ENCODE data around the gene MTREX. TPM values are rescaled to one million over a fixed set of nuclear protein-coding genes. Genes with fewer than 3 reads are reported as not detected.
A peak's percentile ranks its signal among the peaks of the same experiment; 100 is the strongest.

The MTREX gene
- total and polyA plus RNA-seq, 2 donors (not counting 1 experiment from before 2014, with no cell fraction given): 7.9 to 94.0 TPM

GRCh38 chr5:55324006-55324405 lies 16.2 kb downstream of the MTREX start:
- ChIA-PET POLR2A (no interaction called here), CTCF (interaction anchor here (0.6 to 1.4 kb wide), 3 partner anchors 20 to 85 kb away, joined by 3 to 5 read pairs (median 3); no protein-coding TSS in a partner anchor)
- H3K36me3 ChIP-seq (replicated peaks in 1 of 2; ENCODE audit: control extremely low read depth in 1 of 2, control insufficient read depth in 1 of 2, extremely low read depth in 1 of 2, insufficient read depth in 2 of 2, low read length in 1 of 2): peaks cover 5 to 18% of the 10 kb centered on the region in 2 experiments
- DNase-seq (no peak), ATAC-seq (ENCODE audit: low read depth) (no peak)
- peaks cover 5% of the 10 kb centered on the region for H4K20me1 ChIP-seq (ENCODE audit: control insufficient read depth, insufficient read depth, low read length, poor library complexity, severe bottlenecking)
- Mint-ChIP-seq H3K27me3 (no peaks in the 10 kb centered on the region), H3K4me1 (peaks cover 10% of the 10 kb centered on the region), H3K9me3 (ENCODE audit: insufficient read depth) (no peaks in the 10 kb centered on the region), H3K27ac (no peak overlapping the region), H3K4me3 (no peak overlapping the region)
- H3K9ac ChIP-seq (ENCODE audit: low read length): no peak overlapping the region
- intact Hi-C loops (cut with micrococcal nuclease): loop anchor here (2.0 kb wide), 2 partner anchors 15 to 367 kb away; no protein-coding TSS in a partner anchor
- H3K27ac ChIP-seq (ENCODE audit: low read length in 2 of 2): no peak overlapping the region
- no peak overlapping the region for H3K4me3 ChIP-seq (ENCODE audit: control extremely low read depth in 1 of 5, extremely low read depth in 1 of 5, insufficient read depth in 1 of 5, low read depth in 2 of 5, low read length in 4 of 5)
- no peak for TF ChIP-seq EZH2 (IDR thresholded peaks at IDR 0.05; ENCODE audit: borderline replicate concordance, insufficient read depth, low read depth, low read length, poor library complexity, severe bottlenecking)
- TF ChIP-seq, protein P1, sequence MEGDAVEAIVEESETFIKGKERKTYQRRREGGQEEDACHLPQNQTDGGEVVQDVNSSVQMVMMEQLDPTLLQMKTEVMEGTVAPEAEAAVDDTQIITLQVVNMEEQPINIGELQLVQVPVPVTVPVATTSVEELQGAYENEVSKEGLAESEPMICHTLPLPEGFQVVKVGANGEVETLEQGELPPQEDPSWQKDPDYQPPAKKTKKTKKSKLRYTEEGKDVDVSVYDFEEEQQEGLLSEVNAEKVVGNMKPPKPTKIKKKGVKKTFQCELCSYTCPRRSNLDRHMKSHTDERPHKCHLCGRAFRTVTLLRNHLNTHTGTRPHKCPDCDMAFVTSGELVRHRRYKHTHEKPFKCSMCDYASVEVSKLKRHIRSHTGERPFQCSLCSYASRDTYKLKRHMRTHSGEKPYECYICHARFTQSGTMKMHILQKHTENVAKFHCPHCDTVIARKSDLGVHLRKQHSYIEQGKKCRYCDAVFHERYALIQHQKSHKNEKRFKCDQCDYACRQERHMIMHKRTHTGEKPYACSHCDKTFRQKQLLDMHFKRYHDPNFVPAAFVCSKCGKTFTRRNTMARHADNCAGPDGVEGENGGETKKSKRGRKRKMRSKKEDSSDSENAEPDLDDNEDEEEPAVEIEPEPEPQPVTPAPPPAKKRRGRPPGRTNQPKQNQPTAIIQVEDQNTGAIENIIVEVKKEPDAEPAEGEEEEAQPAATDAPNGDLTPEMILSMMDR (IDR thresholded peaks at IDR 0.05): no peak
- no peak overlapping the region for H2AFZ ChIP-seq (ENCODE audit: insufficient read depth, low read depth, low read length, poor library complexity, severe bottlenecking)
- H3K79me2 ChIP-seq (ENCODE audit: control insufficient read depth, insufficient read depth, low read length): peaks cover 38% of the 10 kb centered on the region
- no peak overlapping the region for H3K4me2 ChIP-seq (replicated peaks; ENCODE audit: low read depth, low read length, poor library complexity, severe bottlenecking)
- H3K27me3 ChIP-seq (replicated peaks in 1 of 4; ENCODE audit: control extremely low read depth in 1 of 4, control insufficient read depth in 3 of 4, insufficient read depth in 4 of 4, low read length in 3 of 4): no peaks in the 10 kb centered on the region
- no peaks in the 10 kb centered on the region for H3K9me3 ChIP-seq (ENCODE audit: control extremely low read depth in 1 of 3, control insufficient read depth in 2 of 3, insufficient read depth in 1 of 3, low read length in 2 of 3)
- H3K4me1 ChIP-seq (ENCODE audit: control insufficient read depth in 2 of 2, insufficient read depth in 2 of 2, low read length in 2 of 2): no peaks in the 10 kb centered on the region

GRCh38 chr5:55324815-55325418 lies 17.1 kb downstream of the MTREX start:
- no peak overlapping the region for H3K9ac ChIP-seq (ENCODE audit: low read length)
- no peak overlapping the region for H3K4me2 ChIP-seq (replicated peaks; ENCODE audit: low read depth, low read length, poor library complexity, severe bottlenecking)
- Mint-ChIP-seq H3K4me1 (peaks cover 10% of the 10 kb centered on the region), H3K4me3 (no peak overlapping the region), H3K9me3 (ENCODE audit: insufficient read depth) (no peaks in the 10 kb centered on the region), H3K27me3 (no peaks in the 10 kb centered on the region), H3K27ac (no peak overlapping the region)
- ChIA-PET CTCF (interaction anchor here (0.6 to 1.6 kb wide), 3 partner anchors 86 to 489 kb away, joined by 5 to 10 read pairs (median 5); no protein-coding TSS in a partner anchor), POLR2A (no interaction called here)
- no CpG with 5 or more reads among the region's 1 CpG for WGBS (ENCODE audit: insufficient coverage)
- H3K79me2 ChIP-seq (ENCODE audit: control insufficient read depth, insufficient read depth, low read length): peaks cover 32% of the 10 kb centered on the region
- peak; percentile 57 for ATAC-seq (ENCODE audit: low read depth)
- H3K4me1 ChIP-seq (ENCODE audit: control insufficient read depth in 2 of 2, insufficient read depth in 2 of 2, low read length in 2 of 2): no peaks in the 10 kb centered on the region
- peaks cover 5% of the 10 kb centered on the region for H4K20me1 ChIP-seq (ENCODE audit: control insufficient read depth, insufficient read depth, low read length, poor library complexity, severe bottlenecking)
- DNase-seq: peak; percentile 37
- no peak overlapping the region for H2AFZ ChIP-seq (ENCODE audit: insufficient read depth, low read depth, low read length, poor library complexity, severe bottlenecking)
- H3K27me3 ChIP-seq (replicated peaks in 1 of 4; ENCODE audit: control extremely low read depth in 1 of 4, control insufficient read depth in 3 of 4, insufficient read depth in 4 of 4, low read length in 3 of 4): no peaks in the 10 kb centered on the region
- no peak overlapping the region for H3K27ac ChIP-seq (ENCODE audit: low read length in 2 of 2)
- no peak overlapping the region for H3K4me3 ChIP-seq (ENCODE audit: control extremely low read depth in 1 of 5, extremely low read depth in 1 of 5, insufficient read depth in 1 of 5, low read depth in 2 of 5, low read length in 4 of 5)
- H3K36me3 ChIP-seq (replicated peaks in 1 of 2; ENCODE audit: control extremely low read depth in 1 of 2, control insufficient read depth in 1 of 2, extremely low read depth in 1 of 2, insufficient read depth in 2 of 2, low read length in 1 of 2): peaks cover 5 to 27% of the 10 kb centered on the region in 2 experiments
- TF ChIP-seq, protein P1 (IDR thresholded peaks at IDR 0.05): peak; percentile 68
- no peak for TF ChIP-seq EZH2 (IDR thresholded peaks at IDR 0.05; ENCODE audit: borderline replicate concordance, insufficient read depth, low read depth, low read length, poor library complexity, severe bottlenecking)
- no peaks in the 10 kb centered on the region for H3K9me3 ChIP-seq (ENCODE audit: control extremely low read depth in 1 of 3, control insufficient read depth in 2 of 3, insufficient read depth in 1 of 3, low read length in 2 of 3)
- intact Hi-C loops (cut with micrococcal nuclease): loop anchor here (2.0 kb wide), 2 partner anchors 16 to 366 kb away; no protein-coding TSS in a partner anchor

Measured in B cell (primary cell).